Tongue (tissue), 2 donors: Measurements from ENCODE around the gene PLGRKT. TPM values are rescaled to one million over a fixed set of nuclear protein-coding genes. Genes with fewer than 3 reads are reported as not detected.
"Not testable (repeated sequence)": the region's sequence is repeated elsewhere in the genome, so short reads cannot be mapped to it uniquely, and the experiment has no call there.

Experiments used
- DNase-seq: peaks from one replicate; pipeline ENCODE4 v3.0.0-alpha.2; 2015
- total RNA-seq: library from RNA; depleted of rRNA; stranded (reverse); fragments of >200 nt; gene quantifications from one replicate; pipeline ENCODE4 v1.2.3, GENCODE V29; 2014

PLGRKT gene
- total RNA-seq, 1 donor from 2014 or later, result 44.1 TPM

GRCh38 chr9:5450359-5451091, 12.8 kb upstream of the PLGRKT start, which contains the start of gene CD274:
Gene CD274 (plus strand): TSS chr9:5450542. CDS start chr9:5456114, 5,572 bp downstream.
- peak; percentile 81 for DNase-seq

- DNase-seq, result no peak
These were observed 12.0 kb upstream of the PLGRKT start for GRCh38 chr9:5449521-5450358.

GRCh38 chr9:5448461-5449435, 11.0 kb upstream of the PLGRKT start:
- no peak for DNase-seq

- no peak for DNase-seq
These were observed 10.3 kb upstream of the PLGRKT start for GRCh38 chr9:5448016-5448415.

GRCh38 chr9:5447337-5447736, 9.6 kb upstream of the PLGRKT start:
- no peak for DNase-seq

GRCh38 chr9:5446451-5447236, 8.9 kb upstream of the PLGRKT start:
- no peak for DNase-seq

GRCh38 chr9:5445886-5446285, 8.2 kb upstream of the PLGRKT start:
- DNase-seq, result no peak

- not testable (repeated sequence) for DNase-seq
These were observed 7.4 kb upstream of the PLGRKT start for GRCh38 chr9:5445096-5445495.

- DNase-seq, result no peak
These were observed 6.1 kb upstream of the PLGRKT start for GRCh38 chr9:5443850-5444249.

- DNase-seq, result peak; percentile 62
These were observed 4.8 kb upstream of the PLGRKT start for GRCh38 chr9:5442400-5443011.

GRCh38 chr9:5441043-5441442, 3.3 kb upstream of the PLGRKT start:
- DNase-seq, result no peak

- no peak for DNase-seq
These were observed 2.7 kb upstream of the PLGRKT start for GRCh38 chr9:5440426-5440825.

- peak; percentile 28 for DNase-seq
These were observed 807 bp upstream of the PLGRKT start for GRCh38 chr9:5438301-5439162.

- DNase-seq, result no peak
These were observed 1.3 kb downstream of the PLGRKT start for GRCh38 chr9:5436441-5436840.

- no peak for DNase-seq
These were observed 1.8 kb downstream of the PLGRKT start for GRCh38 chr9:5435912-5436311.

- not testable (repeated sequence) for DNase-seq
These were observed 3.6 kb downstream of the PLGRKT start for GRCh38 chr9:5433841-5434810.

GRCh38 chr9:5433328-5433727, 4.4 kb downstream of the PLGRKT start:
- not testable (repeated sequence) for DNase-seq

GRCh38 chr9:5432890-5433289, 4.8 kb downstream of the PLGRKT start:
- not testable (repeated sequence) for DNase-seq

GRCh38 chr9:5430912-5431311, 6.8 kb downstream of the PLGRKT start:
- DNase-seq, result no peak
